WTC11 (cell line): ENCODE measurements around the gene DLL1. TPM values are rescaled to one million over a fixed set of nuclear protein-coding genes. Genes with fewer than 3 reads are reported as not detected.

ENCODE experiments used
- ATAC-seq: fragments of 200-7000 bp; cut with Tn5 transposase; 2 replicates; pipeline ENCODE4 v1.10.0; 2021; ENCODE audit warnings: mild to moderate bottlenecking, moderate library complexity
- CTCF ChIA-PET: fragments of 300-600 bp; sonication (Branson Sonifier 250); formaldehyde crosslinking; loops from one replicate; lab custom pipeline; 2021; ENCODE audit warnings: antibody characterized with exemption; lab: Charles Lee
- POLR2A ChIA-PET: fragments of 350-600 bp; sonication (Branson Sonifier 250); formaldehyde crosslinking; loops from one replicate; lab custom pipeline; 2021; ENCODE audit warnings: antibody characterized with exemption; lab: Charles Lee
- DNase-seq: peaks from one replicate; pipeline ENCODE4 v3.0.0; 2021; ENCODE audit warnings: low spot score
- H3K27ac Mint-ChIP-seq: 2 replicates; pipeline ENCODE4 v1.8.0; 2021; ENCODE audit warnings: mixed read lengths
- H3K27me3 Mint-ChIP-seq: 2 replicates; pipeline ENCODE4 v1.8.0; 2021; ENCODE audit warnings: low read depth, mild to moderate bottlenecking, moderate library complexity, mixed read lengths
- H3K36me3 Mint-ChIP-seq: 2 replicates; pipeline ENCODE4 v1.8.0; 2021; ENCODE audit warnings: mixed read lengths
- H3K4me1 Mint-ChIP-seq: 2 replicates; pipeline ENCODE4 v1.8.0; 2022; ENCODE audit warnings: mixed read lengths
- H3K4me3 Mint-ChIP-seq: 2 replicates; pipeline ENCODE4 v1.8.0; 2021; ENCODE audit warnings: mild to moderate bottlenecking, moderate library complexity, mixed read lengths
- H3K9me3 Mint-ChIP-seq: 2 replicates; pipeline ENCODE4 v1.8.0; 2021; ENCODE audit warnings: mixed read lengths
- GABPB1 ChIP-seq: sonication (generic); formaldehyde crosslinking; IDR thresholded peaks from 2 replicates; pipeline ENCODE4 v1.8.1; 2023; ENCODE audit warnings: mild to moderate bottlenecking, missing genetic modification reagents
- JAZF1 ChIP-seq: fragments of 250-450 bp; sonication (Bioruptor Pico); IDR thresholded peaks from 2 replicates; pipeline ENCODE4 v1.9.0; 2021; ENCODE audit warnings: moderate library complexity, mild to moderate bottlenecking, inconsistent platforms
- JUN ChIP-seq: sonication (generic); formaldehyde crosslinking; IDR thresholded peaks from 2 replicates; pipeline ENCODE4 v1.8.0; 2023; ENCODE audit warnings: mild to moderate bottlenecking, missing genetic modification reagents
- MXD4 ChIP-seq: fragments of 250-450 bp; sonication (Bioruptor Pico); IDR thresholded peaks from 2 replicates; pipeline ENCODE4 v1.8.0; 2021; ENCODE audit warnings: mild to moderate bottlenecking, moderate library complexity, borderline replicate concordance
- RELA ChIP-seq: sonication (generic); formaldehyde crosslinking; IDR thresholded peaks from 2 replicates; pipeline ENCODE4 v1.8.1; 2022; ENCODE audit warnings: missing genetic modification reagents, mild to moderate bottlenecking, borderline replicate concordance
- SMAD4 ChIP-seq: sonication (generic); formaldehyde crosslinking; IDR thresholded peaks from 2 replicates; pipeline ENCODE4 v1.8.0; 2022; ENCODE audit warnings: mild to moderate bottlenecking, missing genetic modification reagents
- SOX15 ChIP-seq: fragments of 250-450 bp; sonication (Bioruptor Pico); IDR thresholded peaks from 2 replicates; pipeline ENCODE4 v1.9.0; 2021; ENCODE audit warnings: mild to moderate bottlenecking
- TP53 ChIP-seq: sonication (generic); formaldehyde crosslinking; IDR thresholded peaks from 2 replicates; pipeline ENCODE4 v1.8.1; 2023; ENCODE audit warnings: mild to moderate bottlenecking, missing genetic modification reagents
- ZBTB21 ChIP-seq: sonication (generic); formaldehyde crosslinking; IDR thresholded peaks from 2 replicates; pipeline ENCODE4 v1.8.1; 2023; ENCODE audit warnings: mild to moderate bottlenecking, missing genetic modification reagents, borderline replicate concordance
- ZNF263 ChIP-seq: sonication (generic); formaldehyde crosslinking; IDR thresholded peaks from 2 replicates; pipeline ENCODE4 v1.8.1; 2022; ENCODE audit warnings: low read depth, mild to moderate bottlenecking, moderate library complexity, missing genetic modification reagents
- ZNF281 ChIP-seq: sonication (generic); formaldehyde crosslinking; IDR thresholded peaks from 2 replicates; pipeline ENCODE4 v1.8.0; 2023; ENCODE audit warnings: mild to moderate bottlenecking, missing genetic modification reagents
- ZNF396 ChIP-seq: fragments of 250-450 bp; sonication (Bioruptor Pico); IDR thresholded peaks from 2 replicates; pipeline ENCODE4 v1.8.0; 2021; ENCODE audit warnings: mild to moderate bottlenecking, moderate library complexity, borderline replicate concordance
- ZNF423 ChIP-seq: fragments of 250-450 bp; sonication (Bioruptor Pico); IDR thresholded peaks from 2 replicates; pipeline ENCODE4 v2.1.2; 2022; ENCODE audit warnings: mild to moderate bottlenecking, moderate library complexity
- ZNF425 ChIP-seq: fragments of 250-450 bp; sonication (Bioruptor Pico); conservative IDR thresholded peaks from 2 replicates; pipeline ENCODE4 v1.9.0; 2021; ENCODE audit warnings: mild to moderate bottlenecking
- ZNF532 ChIP-seq: fragments of 250-450 bp; sonication (Bioruptor Pico); IDR thresholded peaks from 2 replicates; pipeline ENCODE4 v1.9.0; 2021; ENCODE audit warnings: mild to moderate bottlenecking, borderline replicate concordance
- ZNF671 ChIP-seq: fragments of 250-450 bp; sonication (Bioruptor Pico); IDR thresholded peaks from 2 replicates; pipeline ENCODE4 v1.8.0; 2021; ENCODE audit warnings: mild to moderate bottlenecking
- total RNA-seq: library from RNA; stranded (reverse); gene quantifications from 3 replicates; pipeline ENCODE4 v1.2.3, GENCODE V29; 2021
- TF ChIP-seq, protein P1 (sequence below): fragments of 250-450 bp; sonication (Bioruptor Pico); IDR thresholded peaks from 2 replicates; pipeline ENCODE4 v2.1.2; 2022; ENCODE audit warnings: mild to moderate bottlenecking, moderate library complexity
- TF ChIP-seq, protein P2 (sequence below): sonication (generic); formaldehyde crosslinking; IDR thresholded peaks from 2 replicates; pipeline ENCODE4 v1.8.1; 2023; ENCODE audit warnings: mild to moderate bottlenecking, missing genetic modification reagents, borderline replicate concordance

Gene DLL1
- total RNA-seq, 1 experiment from 2014 or later = 25.3 TPM

DNA sequence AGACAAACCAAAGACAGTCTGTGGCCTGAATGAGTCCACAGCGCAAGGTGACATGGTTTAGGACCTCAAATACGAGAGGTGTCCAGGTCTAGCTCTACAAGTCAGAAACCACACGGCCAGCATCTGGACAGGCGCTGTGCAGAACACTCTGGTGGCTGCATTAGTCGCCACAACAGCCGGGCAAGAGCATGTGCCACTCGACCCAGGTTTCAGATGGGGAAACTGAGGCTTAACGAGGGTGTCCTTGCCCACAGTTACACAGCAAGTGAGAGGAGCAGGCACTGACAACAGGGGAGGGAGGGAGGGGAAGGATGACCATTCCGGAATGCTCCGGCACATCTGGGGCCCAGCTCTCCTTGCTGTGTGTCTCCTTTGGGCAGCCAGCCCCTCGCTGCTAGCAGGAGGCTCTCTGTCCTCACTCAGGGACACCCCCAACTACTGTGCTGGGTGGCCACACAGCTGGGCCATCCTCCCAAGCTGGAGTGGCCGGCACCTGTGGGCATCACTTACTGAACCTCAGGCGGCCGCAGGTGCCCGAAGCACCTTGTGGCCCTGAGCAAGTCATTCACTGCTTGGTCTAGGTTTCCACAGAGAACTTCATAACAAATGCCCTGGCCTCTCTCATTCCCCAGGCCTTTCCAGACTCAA, 6.6 kb downstream of the DLL1 start:
- Mint-ChIP-seq H3K36me3 (peaks cover 31% of the 10 kb centered on the region), H3K27me3 (peaks cover 95% of the 10 kb centered on the region), H3K9me3 (no peaks in the 10 kb centered on the region), H3K27ac (no peak overlapping the region), H3K4me3 (no peak overlapping the region), H3K4me1 (peaks cover 42% of the 10 kb centered on the region)
- DNase-seq (no peak), ATAC-seq (no peak)
- CTCF ChIA-PET = interaction anchor here (0.9 kb wide), 1 partner anchor 452 kb away, joined by 4 read pairs; no protein-coding TSS in a partner anchor
- TF ChIP-seq JAZF1 (no peak), ZNF423 (CRISPR knock-in tag) (no peak), ZNF396 (no peak), SMAD4 (CRISPR knock-in tag) (no peak), ZNF671 (no peak), MXD4 (CRISPR knock-in tag) (no peak), SOX15 (CRISPR knock-in tag) (no peak), RELA (CRISPR knock-in tag) (no peak), JUN (no peak), GABPB1 (CRISPR knock-in tag) (no peak), ZNF532 (CRISPR knock-in tag) (no peak), ZNF281 (CRISPR knock-in tag) (no peak), TP53 (CRISPR knock-in tag) (no peak)
- TF ChIP-seq, protein P1, sequence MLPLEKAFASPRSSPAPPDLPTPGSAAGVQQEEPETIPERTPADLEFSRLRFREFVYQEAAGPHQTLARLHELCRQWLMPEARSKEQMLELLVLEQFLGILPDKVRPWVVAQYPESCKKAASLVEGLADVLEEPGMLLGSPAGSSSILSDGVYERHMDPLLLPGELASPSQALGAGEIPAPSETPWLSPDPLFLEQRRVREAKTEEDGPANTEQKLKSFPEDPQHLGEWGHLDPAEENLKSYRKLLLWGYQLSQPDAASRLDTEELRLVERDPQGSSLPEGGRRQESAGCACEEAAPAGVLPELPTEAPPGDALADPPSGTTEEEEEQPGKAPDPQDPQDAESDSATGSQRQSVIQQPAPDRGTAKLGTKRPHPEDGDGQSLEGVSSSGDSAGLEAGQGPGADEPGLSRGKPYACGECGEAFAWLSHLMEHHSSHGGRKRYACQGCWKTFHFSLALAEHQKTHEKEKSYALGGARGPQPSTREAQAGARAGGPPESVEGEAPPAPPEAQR (CRISPR knock-in tag) = no peak
- POLR2A ChIA-PET = no interaction called here

- no peak for ATAC-seq
- Mint-ChIP-seq H3K27me3 (peaks cover 96% of the 10 kb centered on the region), H3K9me3 (no peaks in the 10 kb centered on the region), H3K4me3 (no peak overlapping the region), H3K27ac (no peak overlapping the region), H3K4me1 (peaks cover 44% of the 10 kb centered on the region), H3K36me3 (peaks cover 27% of the 10 kb centered on the region)
- ChIA-PET POLR2A (no interaction called here), CTCF (no interaction called here)
- DNase-seq = no peak
- TF ChIP-seq ZNF425 (CRISPR knock-in tag) (no peak), ZNF263 (CRISPR knock-in tag) (no peak), ZNF396 (no peak), SMAD4 (CRISPR knock-in tag) (no peak), ZBTB21 (CRISPR knock-in tag) (no peak)
- TF ChIP-seq, protein P2, sequence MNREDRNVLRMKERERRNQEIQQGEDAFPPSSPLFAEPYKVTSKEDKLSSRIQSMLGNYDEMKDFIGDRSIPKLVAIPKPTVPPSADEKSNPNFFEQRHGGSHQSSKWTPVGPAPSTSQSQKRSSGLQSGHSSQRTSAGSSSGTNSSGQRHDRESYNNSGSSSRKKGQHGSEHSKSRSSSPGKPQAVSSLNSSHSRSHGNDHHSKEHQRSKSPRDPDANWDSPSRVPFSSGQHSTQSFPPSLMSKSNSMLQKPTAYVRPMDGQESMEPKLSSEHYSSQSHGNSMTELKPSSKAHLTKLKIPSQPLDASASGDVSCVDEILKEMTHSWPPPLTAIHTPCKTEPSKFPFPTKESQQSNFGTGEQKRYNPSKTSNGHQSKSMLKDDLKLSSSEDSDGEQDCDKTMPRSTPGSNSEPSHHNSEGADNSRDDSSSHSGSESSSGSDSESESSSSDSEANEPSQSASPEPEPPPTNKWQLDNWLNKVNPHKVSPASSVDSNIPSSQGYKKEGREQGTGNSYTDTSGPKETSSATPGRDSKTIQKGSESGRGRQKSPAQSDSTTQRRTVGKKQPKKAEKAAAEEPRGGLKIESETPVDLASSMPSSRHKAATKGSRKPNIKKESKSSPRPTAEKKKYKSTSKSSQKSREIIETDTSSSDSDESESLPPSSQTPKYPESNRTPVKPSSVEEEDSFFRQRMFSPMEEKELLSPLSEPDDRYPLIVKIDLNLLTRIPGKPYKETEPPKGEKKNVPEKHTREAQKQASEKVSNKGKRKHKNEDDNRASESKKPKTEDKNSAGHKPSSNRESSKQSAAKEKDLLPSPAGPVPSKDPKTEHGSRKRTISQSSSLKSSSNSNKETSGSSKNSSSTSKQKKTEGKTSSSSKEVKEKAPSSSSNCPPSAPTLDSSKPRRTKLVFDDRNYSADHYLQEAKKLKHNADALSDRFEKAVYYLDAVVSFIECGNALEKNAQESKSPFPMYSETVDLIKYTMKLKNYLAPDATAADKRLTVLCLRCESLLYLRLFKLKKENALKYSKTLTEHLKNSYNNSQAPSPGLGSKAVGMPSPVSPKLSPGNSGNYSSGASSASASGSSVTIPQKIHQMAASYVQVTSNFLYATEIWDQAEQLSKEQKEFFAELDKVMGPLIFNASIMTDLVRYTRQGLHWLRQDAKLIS (CRISPR knock-in tag) = no peak
Observed at GRCh38 chr6:170283212-170284081, 7.4 kb downstream of the DLL1 start.
